Brain microvascular endothelial cell (primary cell): ENCODE results near the gene DIP2B.
"Not testable (repeated sequence)": the region's sequence is repeated elsewhere in the genome, so short reads cannot be mapped to it uniquely, and the experiment has no call there.

ENCODE experiments used
- DNase-seq: peaks from one replicate; pipeline ENCODE4 v3.0.0-alpha.2; 2020
- H3K27ac ChIP-seq: fragments of 250-450 bp; sonication (Bioruptor Pico); 2 replicates; pipeline ENCODE4 v1.5.1; 2020; ENCODE audit warnings: mild to moderate bottlenecking, moderate library complexity
- H3K27me3 ChIP-seq: fragments of 250-450 bp; sonication (Bioruptor Pico); replicated peaks from 2 replicates; pipeline ENCODE4 v1.5.1; 2020; ENCODE audit warnings: mild to moderate bottlenecking
- H3K36me3 ChIP-seq: fragments of 250-450 bp; sonication (Bioruptor Pico); replicated peaks from 2 replicates; pipeline ENCODE4 v1.5.1; 2020; ENCODE audit warnings: mild to moderate bottlenecking
- H3K4me3 ChIP-seq: 2 replicates; pipeline ENCODE4 v1.5.1; 2011; ENCODE audit warnings: low read depth, mild to moderate bottlenecking, control low read depth, low read length, moderate library complexity
- in situ Hi-C: cut with HindIII; loops from 2 replicates; pipeline ENCODE4 v1.10.0; 2017; ENCODE audit warnings: low sequenced_read_pairs, low pct_ligation_motif_present
- TF ChIP-seq, protein P1 (sequence below): IDR thresholded peaks from 2 replicates; pipeline ENCODE4 v1.5.1; 2011; ENCODE audit warnings: low read depth, mild to moderate bottlenecking, moderate library complexity, low read length, control low read depth, inconsistent platforms; ENCODE audit errors: missing control alignments

The DIP2B gene

DNA sequence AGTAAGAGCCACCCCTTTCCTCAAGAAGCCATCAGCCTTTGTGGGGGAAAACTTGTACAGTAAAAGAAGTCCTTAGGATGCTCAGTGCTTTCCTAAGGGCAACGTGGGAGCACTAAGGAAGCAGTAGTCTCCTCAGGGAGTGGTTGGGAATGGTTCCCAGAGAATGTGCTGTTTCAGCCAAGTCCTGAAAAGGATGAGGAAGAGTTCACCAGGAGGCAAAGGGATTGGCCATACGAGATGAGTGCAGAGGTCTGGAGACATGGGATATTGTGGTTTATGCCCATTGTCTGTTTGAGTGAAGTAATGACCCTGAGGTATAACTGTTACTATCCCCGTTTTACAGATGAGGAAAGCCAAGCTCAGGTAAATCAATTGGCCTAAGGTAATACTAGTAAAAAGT lies 173.1 kb downstream of the DIP2B start:
- Histone ChIP-seq H3K4me3 (no peak overlapping the region), H3K27me3 (no peaks in the 10 kb centered on the region), H3K36me3 (peaks cover 8% of the 10 kb centered on the region), H3K27ac (no peak overlapping the region)
- in situ Hi-C loops: no loop called here
- no peak for DNase-seq
- TF ChIP-seq, protein P1, sequence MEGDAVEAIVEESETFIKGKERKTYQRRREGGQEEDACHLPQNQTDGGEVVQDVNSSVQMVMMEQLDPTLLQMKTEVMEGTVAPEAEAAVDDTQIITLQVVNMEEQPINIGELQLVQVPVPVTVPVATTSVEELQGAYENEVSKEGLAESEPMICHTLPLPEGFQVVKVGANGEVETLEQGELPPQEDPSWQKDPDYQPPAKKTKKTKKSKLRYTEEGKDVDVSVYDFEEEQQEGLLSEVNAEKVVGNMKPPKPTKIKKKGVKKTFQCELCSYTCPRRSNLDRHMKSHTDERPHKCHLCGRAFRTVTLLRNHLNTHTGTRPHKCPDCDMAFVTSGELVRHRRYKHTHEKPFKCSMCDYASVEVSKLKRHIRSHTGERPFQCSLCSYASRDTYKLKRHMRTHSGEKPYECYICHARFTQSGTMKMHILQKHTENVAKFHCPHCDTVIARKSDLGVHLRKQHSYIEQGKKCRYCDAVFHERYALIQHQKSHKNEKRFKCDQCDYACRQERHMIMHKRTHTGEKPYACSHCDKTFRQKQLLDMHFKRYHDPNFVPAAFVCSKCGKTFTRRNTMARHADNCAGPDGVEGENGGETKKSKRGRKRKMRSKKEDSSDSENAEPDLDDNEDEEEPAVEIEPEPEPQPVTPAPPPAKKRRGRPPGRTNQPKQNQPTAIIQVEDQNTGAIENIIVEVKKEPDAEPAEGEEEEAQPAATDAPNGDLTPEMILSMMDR: no peak

- in situ Hi-C loops: no loop called here
- no peaks in the 10 kb centered on the region for H3K27me3 ChIP-seq
- no peak overlapping the region for H3K4me3 ChIP-seq
- H3K27ac ChIP-seq: no peak overlapping the region
- no peak for DNase-seq
- TF ChIP-seq, protein P1: no peak
- peaks cover 8% of the 10 kb centered on the region for H3K36me3 ChIP-seq
Observed at GRCh38 chr12:50678650-50679365, 174.0 kb downstream of the DIP2B start.

DNA sequence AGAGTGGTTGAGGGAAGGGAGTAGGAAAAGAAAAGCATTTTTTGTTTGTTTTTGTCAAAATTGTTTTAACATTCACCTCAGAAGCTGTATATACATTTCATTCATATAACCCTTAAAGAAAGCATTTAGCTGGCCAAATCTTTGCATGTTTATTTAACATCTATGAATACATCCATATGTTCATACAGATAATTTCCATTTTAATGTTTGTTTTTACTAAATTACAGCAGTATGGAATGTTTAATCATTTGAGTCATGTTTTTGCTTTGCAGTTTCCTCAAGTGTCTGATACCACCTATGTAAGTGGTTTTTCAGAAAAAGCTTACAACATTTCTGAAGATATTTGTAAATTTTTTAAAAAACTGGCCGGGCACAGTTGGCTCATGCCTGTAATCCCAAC lies 174.8 kb downstream of the DIP2B start:
- DNase-seq: no peak
- no peak overlapping the region for H3K4me3 ChIP-seq
- peaks cover 6% of the 10 kb centered on the region for H3K36me3 ChIP-seq
- H3K27me3 ChIP-seq: no peaks in the 10 kb centered on the region
- TF ChIP-seq, protein P1: no peak
- no peak overlapping the region for H3K27ac ChIP-seq
- in situ Hi-C loops: no loop called here

DNA sequence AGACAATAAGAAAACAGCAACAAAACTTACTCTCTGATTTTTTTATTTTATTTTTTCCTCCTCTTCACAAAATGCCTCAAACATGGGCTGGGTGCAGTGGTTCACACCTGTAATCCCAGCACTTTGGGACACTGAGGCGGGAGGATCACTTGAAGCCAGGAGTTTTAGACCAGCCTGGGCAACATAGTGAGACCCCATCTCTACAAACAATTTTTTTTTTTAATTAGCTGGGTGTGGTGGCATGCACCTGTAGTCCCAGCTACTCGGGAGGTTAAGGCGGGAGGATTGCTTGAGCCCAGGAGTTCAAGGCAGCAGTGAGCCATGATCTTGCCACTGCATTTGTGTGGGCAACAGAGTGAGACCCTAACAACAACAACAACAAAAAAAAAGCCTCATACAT lies 176.3 kb downstream of the DIP2B start:
- DNase-seq, H3K4me3 ChIP-seq, H3K36me3 ChIP-seq, H3K27ac ChIP-seq, H3K27me3 ChIP-seq, in situ Hi-C loops: not testable (repeated sequence)

GRCh38 chr12:50685641-50686040 lies 180.9 kb downstream of the DIP2B start:
- in situ Hi-C loops: no loop called here
- Histone ChIP-seq H3K36me3 (peaks cover 7% of the 10 kb centered on the region), H3K4me3 (no peak overlapping the region), H3K27me3 (no peaks in the 10 kb centered on the region), H3K27ac (no peak overlapping the region)
- TF ChIP-seq, protein P1: no peak
- no peak for DNase-seq

DNA sequence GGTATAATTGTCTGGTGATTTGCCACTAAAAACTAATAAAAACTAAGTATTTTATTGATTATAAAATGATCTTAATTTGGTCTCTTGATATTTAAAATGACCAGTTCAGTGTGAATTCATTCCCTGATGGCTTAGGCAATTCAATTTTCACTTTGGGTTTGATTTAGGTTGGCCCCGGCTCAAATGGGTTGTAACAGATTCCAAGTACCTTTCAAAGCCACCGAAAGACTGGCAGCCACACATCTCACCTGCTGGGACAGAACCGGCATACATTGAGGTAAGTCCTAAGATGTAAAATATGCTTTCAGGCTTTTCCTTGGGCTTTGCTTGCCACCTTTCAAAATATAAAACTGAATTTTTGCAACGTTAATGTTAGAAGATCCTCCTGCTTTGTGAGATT lies 181.6 kb downstream of the DIP2B start:
- no peak overlapping the region for H3K27ac ChIP-seq
- peaks cover 10% of the 10 kb centered on the region for H3K36me3 ChIP-seq
- in situ Hi-C loops: no loop called here

More for the DNA sequence above, 181.6 kb downstream of the DIP2B start:
- no peak for DNase-seq
- Histone ChIP-seq H3K27me3 (no peaks in the 10 kb centered on the region), H3K4me3 (no peak overlapping the region)
- TF ChIP-seq, protein P1: no peak
